ENCODE data around the gene LSM2.

Gene LSM2

DNA sequence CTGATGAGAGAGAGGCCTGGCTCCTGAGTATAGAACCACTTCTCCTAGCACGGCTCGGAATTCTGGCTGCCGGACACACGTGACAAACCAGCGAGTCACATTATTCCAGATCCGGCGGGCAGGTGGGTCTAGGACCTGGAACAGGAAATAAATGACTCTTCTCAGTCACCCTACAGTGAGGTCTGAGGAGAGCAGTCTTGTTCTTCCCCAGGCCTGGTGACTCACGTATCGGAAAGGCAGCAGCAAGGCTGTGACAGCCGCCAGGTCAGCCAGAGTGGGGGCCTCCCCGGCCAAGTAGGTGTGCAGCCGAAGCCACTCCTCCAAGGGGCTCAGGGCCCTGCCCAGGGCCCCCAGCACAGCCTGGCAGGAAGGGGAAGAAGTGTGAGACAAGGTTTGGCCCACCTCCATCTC is 14.0 kb downstream of the LSM2 start:
- TF ChIP-seq, protein P1, sequence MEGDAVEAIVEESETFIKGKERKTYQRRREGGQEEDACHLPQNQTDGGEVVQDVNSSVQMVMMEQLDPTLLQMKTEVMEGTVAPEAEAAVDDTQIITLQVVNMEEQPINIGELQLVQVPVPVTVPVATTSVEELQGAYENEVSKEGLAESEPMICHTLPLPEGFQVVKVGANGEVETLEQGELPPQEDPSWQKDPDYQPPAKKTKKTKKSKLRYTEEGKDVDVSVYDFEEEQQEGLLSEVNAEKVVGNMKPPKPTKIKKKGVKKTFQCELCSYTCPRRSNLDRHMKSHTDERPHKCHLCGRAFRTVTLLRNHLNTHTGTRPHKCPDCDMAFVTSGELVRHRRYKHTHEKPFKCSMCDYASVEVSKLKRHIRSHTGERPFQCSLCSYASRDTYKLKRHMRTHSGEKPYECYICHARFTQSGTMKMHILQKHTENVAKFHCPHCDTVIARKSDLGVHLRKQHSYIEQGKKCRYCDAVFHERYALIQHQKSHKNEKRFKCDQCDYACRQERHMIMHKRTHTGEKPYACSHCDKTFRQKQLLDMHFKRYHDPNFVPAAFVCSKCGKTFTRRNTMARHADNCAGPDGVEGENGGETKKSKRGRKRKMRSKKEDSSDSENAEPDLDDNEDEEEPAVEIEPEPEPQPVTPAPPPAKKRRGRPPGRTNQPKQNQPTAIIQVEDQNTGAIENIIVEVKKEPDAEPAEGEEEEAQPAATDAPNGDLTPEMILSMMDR (IDR thresholded peaks at IDR 0.05; ENCODE audit: insufficient read depth, low read length, missing control alignments) = no peak
- DNase-seq (ENCODE audit: low read depth, low spot score) = no peak
- ChIA-PET CTCF (interaction anchor here (0.7 to 5.3 kb wide), 4 partner anchors 9 to 13 kb away, joined by 3 to 57 read pairs (median 30); partner anchors contain the start of gene LSM2), POLR2A (no interaction called here)
- no peak overlapping the region for H3K4me3 ChIP-seq (ENCODE audit: low read depth, low read length)

DNA sequence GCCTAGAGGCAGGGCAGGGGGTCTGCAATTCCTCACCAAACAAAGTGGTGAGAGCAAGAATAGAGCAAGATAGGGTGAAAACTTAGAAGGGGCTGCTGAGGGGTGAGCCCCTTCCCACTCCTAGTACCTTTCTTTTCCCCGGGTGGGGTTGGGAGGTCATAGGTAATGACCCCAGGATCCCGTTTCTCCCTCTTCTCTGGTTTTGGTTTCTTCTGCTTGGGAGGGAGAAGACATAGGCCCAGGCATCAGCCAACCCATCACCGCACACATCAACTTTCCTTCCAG is 14.7 kb downstream of the LSM2 start:
- ChIA-PET CTCF (interaction anchor here (0.7 to 4.6 kb wide), 12 partner anchors 8 to 53 kb away, joined by 3 to 38 read pairs (median 6); partner anchors contain the start of genes LSM2, MSH5, SAPCD1 and VWA7), POLR2A (no interaction called here)
- H3K4me3 ChIP-seq (ENCODE audit: low read depth, low read length) = no peak overlapping the region
- DNase-seq (ENCODE audit: low read depth, low spot score) = no peak
- TF ChIP-seq, protein P1 (IDR thresholded peaks at IDR 0.05; ENCODE audit: insufficient read depth, low read length, missing control alignments) = no peak

DNA sequence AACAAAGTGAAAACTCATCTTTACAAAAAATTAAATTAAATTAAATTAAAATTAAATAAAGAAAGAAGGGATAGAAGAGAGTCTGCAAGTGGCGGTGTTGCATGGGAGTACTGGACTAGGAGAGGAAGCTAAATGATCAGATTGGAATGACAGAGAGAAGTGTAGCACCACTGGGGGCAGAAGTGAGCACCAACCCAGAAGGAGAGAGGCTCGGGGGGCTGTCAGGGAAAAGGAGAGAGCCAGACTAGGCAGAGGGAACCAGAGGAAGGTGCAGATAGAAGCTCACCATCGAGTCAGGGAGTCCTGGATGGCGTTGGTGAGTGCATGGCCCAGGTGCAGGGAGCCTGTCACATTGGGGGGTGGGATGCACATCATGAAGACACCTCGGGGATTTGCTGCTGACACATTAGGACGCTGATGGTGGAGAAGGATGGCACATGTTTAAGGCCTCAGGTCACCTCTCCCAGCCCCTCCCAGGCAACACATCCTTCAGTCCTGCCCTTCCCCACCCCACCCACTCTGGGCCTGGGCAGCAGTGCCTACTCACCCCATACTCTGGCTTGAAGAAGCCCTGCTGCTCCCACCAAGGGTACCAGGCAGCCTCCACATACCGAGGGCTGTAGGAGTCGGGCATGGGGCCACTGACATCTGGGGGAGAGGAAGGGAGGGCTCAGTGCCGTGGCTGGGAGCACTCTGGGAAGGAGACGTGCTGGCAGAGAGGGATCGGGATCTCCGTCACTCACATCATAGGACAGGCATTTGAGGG is 15.3 kb downstream of the LSM2 start:
- POLR2A ChIA-PET = interaction anchor here (1.2 kb wide), 1 partner anchor 36 kb away, joined by 3 read pairs; the partner anchor contains the start of gene HSPA1B
- CTCF ChIA-PET = interaction anchor here (0.6 to 4.6 kb wide), 25 partner anchors 9 to 125 kb away, joined by 3 to 38 read pairs (median 4); partner anchors contain the start of genes CLIC1, LSM2, MPIG6B and MSH5
- TF ChIP-seq, protein P1 (IDR thresholded peaks at IDR 0.05; ENCODE audit: insufficient read depth, low read length, missing control alignments) = peak; percentile 73
- DNase-seq (ENCODE audit: low read depth, low spot score) = no peak
- H3K4me3 ChIP-seq (ENCODE audit: low read depth, low read length) = no peak overlapping the region

DNA sequence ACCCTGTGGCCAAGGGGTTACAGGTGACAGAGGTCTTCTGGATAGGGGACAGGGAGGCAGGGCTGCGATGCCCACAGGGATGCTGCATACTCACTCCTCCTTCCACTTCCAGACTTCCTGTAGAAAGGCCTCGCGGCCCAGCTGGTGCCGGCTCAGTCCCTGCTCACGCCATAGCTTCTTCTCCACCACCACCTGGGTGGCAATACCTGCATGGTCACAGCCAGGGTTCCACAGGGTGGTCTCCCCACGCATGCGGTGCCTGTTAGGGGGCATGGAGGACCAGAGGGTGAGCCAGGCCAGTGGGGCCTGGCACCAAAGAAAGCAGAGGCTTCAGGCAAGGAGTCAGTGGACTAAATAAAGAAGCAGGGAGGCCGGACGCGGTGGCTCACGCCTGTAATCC is 21.3 kb downstream of the LSM2 start:
- TF ChIP-seq, protein P1 (IDR thresholded peaks at IDR 0.05; ENCODE audit: insufficient read depth, low read length, missing control alignments) = no peak
- no peak for DNase-seq (ENCODE audit: low read depth, low spot score)
- POLR2A ChIA-PET = interaction anchor here (0.6 kb wide), 1 partner anchor 45 kb away, joined by 3 read pairs; no protein-coding TSS in a partner anchor
- no peak overlapping the region for H3K4me3 ChIP-seq (ENCODE audit: low read depth, low read length)
- CTCF ChIA-PET = interaction anchor here (1.1 to 4.0 kb wide), 4 partner anchors 10 to 15 kb away, joined by 5 to 21 read pairs (median 10); partner anchors contain the start of gene VARS1

DNA sequence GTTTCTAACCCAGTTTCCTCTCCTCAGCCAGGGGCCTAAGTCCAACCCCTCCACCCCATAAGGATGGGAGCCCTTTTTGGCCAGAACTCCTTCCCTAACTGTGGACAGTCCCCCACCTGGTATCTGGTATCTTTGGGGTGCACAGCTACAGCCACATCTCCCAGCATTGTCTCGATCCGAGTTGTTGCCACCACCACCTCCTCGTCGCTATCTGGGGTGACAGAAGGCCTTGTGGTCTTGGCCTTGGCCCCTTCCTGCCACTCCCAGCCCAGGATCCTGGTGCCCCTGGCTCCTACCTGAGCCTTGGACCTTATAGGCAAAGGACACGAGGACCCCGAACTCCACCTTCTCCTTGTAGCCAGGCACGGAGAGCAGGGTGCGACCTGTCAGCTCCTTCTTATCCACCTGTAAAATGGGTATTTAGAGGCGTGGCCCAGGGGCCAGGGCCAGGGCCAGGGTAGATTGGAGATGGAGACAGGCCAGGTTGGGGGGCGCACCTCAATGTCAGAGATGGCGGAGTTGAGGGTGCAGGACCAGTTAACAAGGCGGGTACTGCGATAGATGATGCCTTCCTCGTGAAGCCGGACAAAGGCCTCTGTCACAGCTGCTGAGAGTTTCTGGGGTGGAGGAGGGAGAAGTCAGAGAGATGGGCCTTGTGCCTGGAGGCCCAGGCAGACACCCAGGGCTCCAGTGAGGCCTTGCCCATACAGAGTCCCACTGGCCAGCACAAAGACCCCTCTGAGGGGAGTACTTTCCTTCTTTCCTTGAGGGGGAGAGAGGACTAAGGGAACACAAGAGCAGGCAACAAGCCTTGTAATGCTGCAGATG is 22.5 kb downstream of the LSM2 start:
- POLR2A ChIA-PET = interaction anchor here (1.2 kb wide), 1 partner anchor 43 kb away, joined by 4 read pairs; the partner anchor contains the start of gene HSPA1B
- no peak for DNase-seq (ENCODE audit: low read depth, low spot score)

More for the DNA sequence above, 22.5 kb downstream of the LSM2 start:
- H3K4me3 ChIP-seq (ENCODE audit: low read depth, low read length) = no peak overlapping the region
- TF ChIP-seq, protein P1 (IDR thresholded peaks at IDR 0.05; ENCODE audit: insufficient read depth, low read length, missing control alignments) = no peak
- CTCF ChIA-PET = interaction anchor here (0.7 to 4.0 kb wide), 6 partner anchors 8 to 15 kb away, joined by 3 to 21 read pairs (median 6); partner anchors contain the start of gene VARS1

All from AG04449 (cell line).